CD4-positive, alpha-beta T cell treated with Interleukin-6 at 100 ng/mL for 8 hours (primary cell): ENCODE data around the gene AGBL1.
"Not testable (repeated sequence)": the region's sequence is repeated elsewhere in the genome, so short reads cannot be mapped to it uniquely, and the experiment has no call there.

Experiments used
- DNase-seq: peaks from one replicate; pipeline ENCODE4 v3.0.0-alpha.2; 2020; ENCODE audit warnings: mixed read lengths, low spot score

Gene AGBL1

GRCh38 chr15:86399041-86399954 lies 319.6 kb downstream of the AGBL1 start:
- DNase-seq, result no peak

GRCh38 chr15:86403221-86403620 lies 323.6 kb downstream of the AGBL1 start:
- no peak for DNase-seq

GRCh38 chr15:86403914-86404583 lies 324.4 kb downstream of the AGBL1 start:
- DNase-seq, result no peak

- DNase-seq, result no peak
Observed at GRCh38 chr15:86408261-86408660, 328.6 kb downstream of the AGBL1 start.

GRCh38 chr15:86411916-86412315 lies 332.2 kb downstream of the AGBL1 start:
- no peak for DNase-seq

- no peak for DNase-seq
Observed at GRCh38 chr15:86413191-86413590, 333.5 kb downstream of the AGBL1 start.

GRCh38 chr15:86425746-86426145 lies 346.1 kb downstream of the AGBL1 start:
- DNase-seq, result no peak

GRCh38 chr15:86432861-86433260 lies 353.2 kb downstream of the AGBL1 start:
- DNase-seq, result no peak

- no peak for DNase-seq
Observed at GRCh38 chr15:86433983-86434382, 354.3 kb downstream of the AGBL1 start.

GRCh38 chr15:86439614-86440013 lies 359.9 kb downstream of the AGBL1 start:
- DNase-seq, result no peak

GRCh38 chr15:86444527-86444926 lies 364.9 kb downstream of the AGBL1 start:
- no peak for DNase-seq

- DNase-seq, result no peak
Observed at GRCh38 chr15:86445579-86446252, 366.0 kb downstream of the AGBL1 start.

- DNase-seq, result no peak
Observed at GRCh38 chr15:86446253-86446640, 366.6 kb downstream of the AGBL1 start.

- DNase-seq, result not testable (repeated sequence)
Observed at GRCh38 chr15:86465470-86466039, 385.9 kb downstream of the AGBL1 start.

GRCh38 chr15:86481720-86482119 lies 402.0 kb downstream of the AGBL1 start:
- no peak for DNase-seq

- no peak for DNase-seq
Observed at GRCh38 chr15:86483936-86484335, 404.3 kb downstream of the AGBL1 start.

- no peak for DNase-seq
Observed at GRCh38 chr15:86488046-86488445, 408.4 kb downstream of the AGBL1 start.

GRCh38 chr15:86489981-86490380 lies 410.3 kb downstream of the AGBL1 start:
- no peak for DNase-seq

GRCh38 chr15:86491118-86491517 lies 411.4 kb downstream of the AGBL1 start:
- DNase-seq, result no peak

GRCh38 chr15:86493884-86494283 lies 414.2 kb downstream of the AGBL1 start:
- DNase-seq, result no peak

GRCh38 chr15:86494475-86494874 lies 414.8 kb downstream of the AGBL1 start:
- no peak for DNase-seq

- no peak for DNase-seq
Observed at GRCh38 chr15:86502301-86502700, 422.6 kb downstream of the AGBL1 start.
